Parathyroid adenoma (tissue), 2 donors: ENCODE results near the gene SLCO2A1.

Source experiments
- H2AFZ ChIP-seq: fragments of 300-600 bp; sonication (generic); one replicate; pipeline ENCODE4 v1.7.0; 2017; ENCODE audit warnings: antibody characterized with exemption, mild to moderate bottlenecking
- H3K27ac ChIP-seq: fragments of 300-600 bp; sonication (generic); one replicate; pipeline ENCODE4 v1.7.0; 2017
- H3K27me3 ChIP-seq: fragments of 300-600 bp; sonication (generic); one replicate; pipeline ENCODE4 v1.7.0; 2017; ENCODE audit warnings: low read length; ENCODE audit not compliant: control insufficient read depth, insufficient read depth
- H3K36me3 ChIP-seq: fragments of 300-600 bp; sonication (generic); one replicate; pipeline ENCODE4 v1.7.0; 2017; ENCODE audit warnings: low read length; ENCODE audit not compliant: control insufficient read depth, insufficient read depth
- H3K4me1 ChIP-seq: fragments of 300-600 bp; sonication (generic); one replicate; pipeline ENCODE4 v1.7.0; 2017; ENCODE audit warnings: control low read depth
- H3K4me2 ChIP-seq: fragments of 300-600 bp; sonication (generic); one replicate; pipeline ENCODE4 v1.7.0; 2017; ENCODE audit warnings: low read length
- H3K4me3 ChIP-seq: fragments of 300-600 bp; sonication (generic); one replicate; pipeline ENCODE4 v1.7.0; 2017; ENCODE audit warnings: low read depth, low read length
- H3K79me2 ChIP-seq: fragments of 300-600 bp; sonication (generic); one replicate; pipeline ENCODE4 v1.7.0; 2017; ENCODE audit warnings: control low read depth
- H3K9ac ChIP-seq: fragments of 300-600 bp; sonication (generic); one replicate; pipeline ENCODE4 v1.7.0; 2017; ENCODE audit warnings: mild to moderate bottlenecking
- H3K9me3 ChIP-seq: fragments of 300-600 bp; sonication (generic); one replicate; pipeline ENCODE4 v1.7.0; 2017; ENCODE audit warnings: low read length; ENCODE audit not compliant: control insufficient read depth
- CTCF ChIP-seq: fragments of 300-600 bp; sonication (generic); IDR thresholded peaks from one replicate; pipeline ENCODE4 v1.7.0; 2017; ENCODE audit warnings: antibody characterized with exemption, mild to moderate bottlenecking
- donor health status: primary hyperparathyroidism.

The SLCO2A1 gene

GRCh38 chr3:133965013-133965570 lies 64.6 kb downstream of the SLCO2A1 start:
- H3K27ac ChIP-seq = no peak overlapping the region
- H2AFZ ChIP-seq = no peak overlapping the region
- H3K4me3 ChIP-seq = no peak overlapping the region
- H3K4me2 ChIP-seq = no peak overlapping the region
- H3K27me3 ChIP-seq = peaks cover 2% of the 10 kb centered on the region
- H3K36me3 ChIP-seq = no peaks in the 10 kb centered on the region
- H3K79me2 ChIP-seq = no peaks in the 10 kb centered on the region
- no peaks in the 10 kb centered on the region for H3K9me3 ChIP-seq
- no peaks in the 10 kb centered on the region for H3K4me1 ChIP-seq
- H3K9ac ChIP-seq = no peak overlapping the region
- no peak for TF ChIP-seq CTCF

GRCh38 chr3:133964547-133964946 lies 65.2 kb downstream of the SLCO2A1 start:
- Histone ChIP-seq H3K27ac (no peak overlapping the region), H3K4me3 (no peak overlapping the region), H3K36me3 (no peaks in the 10 kb centered on the region), H3K79me2 (no peaks in the 10 kb centered on the region), H3K4me1 (no peaks in the 10 kb centered on the region), H3K4me2 (no peak overlapping the region), H2AFZ (no peak overlapping the region), H3K9ac (no peak overlapping the region), H3K27me3 (peaks cover 2% of the 10 kb centered on the region), H3K9me3 (no peaks in the 10 kb centered on the region)
- TF ChIP-seq CTCF = no peak

GRCh38 chr3:133963657-133964396 lies 65.9 kb downstream of the SLCO2A1 start:
- Histone ChIP-seq H3K79me2 (no peaks in the 10 kb centered on the region), H3K4me3 (no peak overlapping the region), H3K4me2 (no peak overlapping the region), H2AFZ (no peak overlapping the region), H3K9me3 (no peaks in the 10 kb centered on the region), H3K27me3 (peaks cover 2% of the 10 kb centered on the region), H3K9ac (no peak overlapping the region), H3K4me1 (no peaks in the 10 kb centered on the region), H3K27ac (no peak overlapping the region), H3K36me3 (no peaks in the 10 kb centered on the region)
- TF ChIP-seq CTCF = no peak

- Histone ChIP-seq H3K79me2 (no peaks in the 10 kb centered on the region), H2AFZ (no peak overlapping the region), H3K4me3 (no peak overlapping the region), H3K36me3 (no peaks in the 10 kb centered on the region), H3K4me1 (no peaks in the 10 kb centered on the region), H3K9me3 (no peaks in the 10 kb centered on the region), H3K27me3 (peaks cover 2% of the 10 kb centered on the region), H3K9ac (no peak overlapping the region), H3K4me2 (no peak overlapping the region), H3K27ac (no peak overlapping the region)
- TF ChIP-seq CTCF = no peak
Observed at GRCh38 chr3:133962849-133963248, 66.9 kb downstream of the SLCO2A1 start.
